Endothelial cell of umbilical vein (primary cell): Measurements from ENCODE around the gene SH2D6. TPM values are rescaled to one million over a fixed set of nuclear protein-coding genes. Genes with fewer than 3 reads are reported as not detected.

ENCODE experiments used
- BruUV-seq: library from RNA; stranded (reverse); fragments of 400-500 nt; replicated peaks from 2 replicates; lab custom pipeline; 2021; lab: Mats Ljungman, UMichigan
- CTCF ChIA-PET: fragments of 300-600, 350-600 bp; sonication (Branson Sonifier 250); formaldehyde crosslinking; loops from one replicate; lab custom pipeline; 2021; ENCODE audit warnings: antibody characterized with exemption, inconsistent platforms; lab: Charles Lee
- POLR2A ChIA-PET: fragments of 300-600, 350-600 bp; sonication (Branson Sonifier 250); formaldehyde crosslinking; loops from one replicate; lab custom pipeline; 2021; ENCODE audit warnings: antibody characterized with exemption, inconsistent platforms; lab: Charles Lee
- DNase-seq: peaks from one replicate; pipeline ENCODE4 v3.0.0-alpha.2; 2011; ENCODE audit warnings: low read depth, low spot score
- FAIRE-seq: peaks from 2 replicates; lab custom pipeline; 2011; peaks lifted over from hg19 to GRCh38; lab: Jason Lieb, UNC
- H2AFZ ChIP-seq: 2 replicates; pipeline ENCODE4 v1.6.0; 2012; ENCODE audit warnings: low read depth, low read length, control low read depth, inconsistent platforms
- H3K27ac ChIP-seq: 2 replicates; pipeline ENCODE4 v1.5.1; 2011; ENCODE audit warnings: low read depth, mild to moderate bottlenecking, control low read depth, low read length, moderate library complexity; ENCODE audit not compliant: insufficient read depth
- H3K27me3 ChIP-seq, 2 experiments: 2 replicates each; pipeline versions ENCODE4 v1.6.0 to v1.6.1; 2011; ENCODE audit warnings: low read length in 2 of 2, mixed read lengths in 1 of 2; ENCODE audit not compliant: control insufficient read depth in 2 of 2, insufficient read depth in 2 of 2
- H3K36me3 ChIP-seq, 2 experiments: 2 replicates in 1 of 2; 3 replicates in 1 of 2; pipeline ENCODE4 v1.5.1; 2011; ENCODE audit warnings: low read length in 2 of 2, mild to moderate bottlenecking in 1 of 2, moderate library complexity in 1 of 2; ENCODE audit not compliant: control insufficient read depth in 2 of 2, insufficient read depth in 2 of 2; ENCODE audit errors: extremely low read depth in 1 of 2
- H3K4me1 ChIP-seq: 3 replicates; pipeline ENCODE4 v1.5.1; 2011; ENCODE audit warnings: mild to moderate bottlenecking, low read length; ENCODE audit not compliant: control insufficient read depth, insufficient read depth; ENCODE audit errors: extremely low read depth
- H3K4me2 ChIP-seq: 2 replicates; pipeline ENCODE4 v1.6.1; 2011; ENCODE audit warnings: low read length, control low read depth, mixed read lengths; ENCODE audit not compliant: insufficient read depth
- H3K4me3 ChIP-seq, 3 experiments: fragments of 200-600 bp in 1 of 3; sonication (generic), shearing (Covaris generic) in 1 of 3; replicated peaks in 1 of 3; 2 replicates each; pipeline ENCODE4 v1.5.1; 2011 to 2016; ENCODE audit warnings: control low read depth in 3 of 3, low read length in 3 of 3, mild to moderate bottlenecking in 2 of 3, inconsistent platforms in 1 of 3, low read depth in 1 of 3, moderate library complexity in 1 of 3; ENCODE audit not compliant: insufficient read depth in 1 of 3
- H3K79me2 ChIP-seq: 2 replicates; pipeline ENCODE4 v1.6.0; 2012; ENCODE audit warnings: low read length, inconsistent platforms; ENCODE audit not compliant: control insufficient read depth, insufficient read depth
- H3K9ac ChIP-seq: replicated peaks from 2 replicates; pipeline ENCODE3; 2011; ENCODE audit warnings: low read length, control low read depth; ENCODE audit not compliant: insufficient read depth; ENCODE audit errors: extremely low read depth
- H3K9me1 ChIP-seq: replicated peaks from 3 replicates; pipeline ENCODE4 v1.6.0; 2011; ENCODE audit warnings: mild to moderate bottlenecking, low read length; ENCODE audit not compliant: control insufficient read depth, insufficient read depth; ENCODE audit errors: extremely low read depth
- H3K9me3 ChIP-seq: replicated peaks from 2 replicates; pipeline ENCODE4 v1.5.1; 2012; ENCODE audit warnings: low read length, inconsistent platforms; ENCODE audit not compliant: control insufficient read depth, insufficient read depth
- H4K20me1 ChIP-seq: replicated peaks from 2 replicates; pipeline ENCODE3; 2011; ENCODE audit warnings: mild to moderate bottlenecking, low read length; ENCODE audit not compliant: control insufficient read depth, insufficient read depth; ENCODE audit errors: extremely low read depth
- CTCF ChIP-seq, 2 donors: IDR thresholded peaks; 1 replicate in 1 of 2; 2 replicates in 1 of 2; pipeline ENCODE4 v1.5.1; 2011; ENCODE audit warnings: low read length in 2 of 2, mild to moderate bottlenecking in 2 of 2, moderate library complexity in 2 of 2, control low read depth in 1 of 2, inconsistent platforms in 1 of 2, low read depth in 1 of 2; ENCODE audit not compliant: insufficient read depth in 1 of 2; ENCODE audit errors: extremely low read depth in 1 of 2
- EZH2 ChIP-seq: IDR thresholded peaks from 2 replicates; pipeline ENCODE4 v1.6.1; 2012; ENCODE audit warnings: borderline replicate concordance, low read depth, mild to moderate bottlenecking, moderate library complexity, low read length, inconsistent platforms; ENCODE audit not compliant: severe bottlenecking
- FOS ChIP-seq: IDR thresholded peaks from 2 replicates; pipeline ENCODE4 v1.6.1; 2011; ENCODE audit warnings: mild to moderate bottlenecking, low read length, moderate library complexity, borderline replicate concordance; ENCODE audit not compliant: insufficient read depth
- GATA2 ChIP-seq: IDR thresholded peaks from 2 replicates; pipeline ENCODE4 v1.7.0; 2011; ENCODE audit warnings: low read depth, mild to moderate bottlenecking, moderate library complexity, mixed read lengths, low read length; ENCODE audit not compliant: insufficient read length, insufficient read depth
- JUN ChIP-seq: IDR thresholded peaks from 2 replicates; pipeline ENCODE4 v1.6.1; 2011; ENCODE audit warnings: borderline replicate concordance, low read depth; ENCODE audit not compliant: insufficient read length, insufficient read depth
- MAX ChIP-seq: IDR thresholded peaks from 2 replicates; pipeline ENCODE4 v1.6.1; 2011; ENCODE audit not compliant: insufficient read depth, insufficient read length
- MYC ChIP-seq: IDR thresholded peaks from one replicate; pipeline ENCODE4 v1.6.1; 2011; ENCODE audit warnings: mild to moderate bottlenecking, low read depth, low read length
- POLR2A ChIP-seq: IDR thresholded peaks from 2 replicates; pipeline ENCODE4 v1.6.1; 2012; ENCODE audit warnings: low read depth, mild to moderate bottlenecking, control low read depth, low read length
- POLR2AphosphoS5 ChIP-seq: IDR thresholded peaks from 2 replicates; pipeline ENCODE4 v1.6.1; 2012; ENCODE audit warnings: low read depth, mild to moderate bottlenecking, control low read depth, low read length, moderate library complexity; ENCODE audit not compliant: insufficient read depth
- dilution Hi-C: fragments of 300-500 bp; cut with MboI; formaldehyde crosslinking; loops from one replicate; pipeline ENCODE4 v1.15.0; 2019; ENCODE audit warnings: low sequenced_read_pairs; ENCODE audit not compliant: extremely low pct_ligation_motif_present
- intact Hi-C: fragments of 100-400 bp; cut with micrococcal nuclease; formaldehyde crosslinking; loops from one replicate; pipeline ENCODE4 v1.10.0; 2022
- polyA plus RNA-seq, 4 experiments: library from polyadenylated mRNA; depleted of rRNA in 3 of 4; stranded (reverse) in 3 of 4; unstranded in 1 of 4; fragments of >200 nt; gene quantifications; 2 replicates each; pipeline versions ENCODE4 v1.2.1 to v1.2.3, GENCODE V29; 2011 to 2012; ENCODE audit warnings: missing spikeins in 1 of 4
- total RNA-seq: library from RNA; stranded (reverse); gene quantifications from 2 replicates; pipeline ENCODE4 v1.2.3, GENCODE V29; 2021

Gene SH2D6
- total and polyA plus RNA-seq, 2 donors (not counting 3 experiments of a cell fraction or from before 2014, with no cell fraction given): 0.53 TPM; not detected in 1

GRCh38 chr2:85447222-85447585 lies 28.7 kb downstream of the SH2D6 start:
- no peak for TF ChIP-seq MYC
- TF ChIP-seq POLR2AphosphoS5: no peak
- TF ChIP-seq EZH2: no peak
- no peak for TF ChIP-seq JUN
- no peak for TF ChIP-seq MAX
- TF ChIP-seq CTCF (IDR thresholded peaks at IDR 0.05; ENCODE audit: extremely low read depth in 1 of 2, insufficient read depth in 1 of 2, low read depth in 1 of 2, low read length in 2 of 2): no peak
- no peak for TF ChIP-seq POLR2A
- no peak for TF ChIP-seq FOS
- no peak for TF ChIP-seq GATA2
- no peak for FAIRE-seq
- Histone ChIP-seq H3K4me3 (no peak overlapping the region), H3K27ac (no peak overlapping the region), H3K9me1 (no peaks in the 10 kb centered on the region), H3K36me3 (no peaks in the 10 kb centered on the region), H3K9ac (no peak overlapping the region), H3K79me2 (no peaks in the 10 kb centered on the region), H3K27me3 (no peaks in the 10 kb centered on the region), H4K20me1 (no peaks in the 10 kb centered on the region), H3K4me2 (no peak overlapping the region), H3K9me3 (no peaks in the 10 kb centered on the region), H3K4me1 (no peaks in the 10 kb centered on the region), H2AFZ (no peak overlapping the region)
- DNase-seq: no peak
- intact Hi-C loops: no loop called here
- CTCF ChIA-PET: interaction anchor here (0.8 to 2.2 kb wide), 2 partner anchors 10 to 33 kb away, joined by 3 to 6 read pairs; no protein-coding TSS in a partner anchor
- dilution Hi-C loops: no loop called here
- POLR2A ChIA-PET: interaction anchor here (3.2 kb wide), 1 partner anchor 91 kb away, joined by 12 read pairs; the partner anchor contains the start of gene MAT2A
- BruUV-seq: no TSS peak
